Choroid plexus epithelial cell (primary cell): Measurements from ENCODE around the gene SYNGR4.
A peak's percentile ranks its signal among the peaks of the same experiment; 100 is the strongest.
"Not testable (repeated sequence)": the region's sequence is repeated elsewhere in the genome, so short reads cannot be mapped to it uniquely, and the experiment has no call there.

Experiments
- DNase-seq: peaks from one replicate; pipeline ENCODE4 v3.0.0-alpha.2; 2010; ENCODE audit warnings: low read depth
- H3K4me3 ChIP-seq: 2 replicates; pipeline ENCODE4 v1.5.1; 2011; ENCODE audit warnings: low read depth, mild to moderate bottlenecking, control low read depth, low read length, moderate library complexity
- TF ChIP-seq, protein P1 (sequence below): conservative IDR thresholded peaks from 2 replicates; pipeline ENCODE4 v1.5.1; 2011; ENCODE audit warnings: low read depth, mild to moderate bottlenecking, control low read depth, inconsistent platforms, low read length, moderate library complexity

SYNGR4 gene, protein sequence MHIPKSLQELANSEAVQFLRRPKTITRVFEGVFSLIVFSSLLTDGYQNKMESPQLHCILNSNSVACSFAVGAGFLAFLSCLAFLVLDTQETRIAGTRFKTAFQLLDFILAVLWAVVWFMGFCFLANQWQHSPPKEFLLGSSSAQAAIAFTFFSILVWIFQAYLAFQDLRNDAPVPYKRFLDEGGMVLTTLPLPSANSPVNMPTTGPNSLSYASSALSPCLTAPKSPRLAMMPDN

DNA sequence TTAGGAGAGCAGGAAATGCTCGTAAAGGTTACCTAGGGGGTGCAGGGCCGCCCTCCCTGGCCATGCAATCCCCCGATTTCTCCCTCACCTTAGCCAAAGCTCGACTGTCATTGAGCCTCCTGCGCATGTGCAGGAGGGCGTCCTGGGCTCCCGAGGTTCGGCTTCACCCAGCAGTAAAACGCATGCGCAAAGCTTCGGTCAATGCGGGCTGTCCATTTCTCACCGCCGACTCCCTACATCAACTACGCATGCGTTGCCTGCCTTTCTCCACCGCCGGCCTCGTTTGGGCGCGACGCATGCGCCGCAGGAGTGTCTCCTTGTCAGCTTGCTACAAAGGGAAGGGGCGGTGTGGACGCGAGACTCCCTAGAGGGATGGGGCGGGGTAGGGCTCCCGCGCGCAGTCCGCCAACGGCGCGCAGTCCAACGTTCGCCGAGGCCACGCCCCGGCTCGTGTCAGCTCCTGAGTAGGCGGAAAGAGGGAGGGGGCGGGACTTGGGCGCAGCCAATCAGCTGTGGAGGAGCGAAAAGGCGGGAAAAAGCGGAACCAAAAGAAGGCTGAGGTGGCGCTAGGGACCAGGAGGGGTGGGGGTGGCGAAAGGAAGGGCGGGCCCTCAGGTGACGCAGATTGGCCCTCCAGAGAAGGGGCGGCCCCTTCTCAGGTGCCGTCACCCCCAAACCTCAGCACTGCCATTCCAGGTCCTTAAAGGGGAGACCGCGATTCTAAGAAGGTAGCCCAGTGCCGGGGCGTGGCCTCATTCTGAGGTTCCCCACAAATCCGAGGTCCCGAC lies at the start of gene SYNGR4, which contains the start of gene TMEM143:
Gene SYNGR4, plus strand, starts transcription at position 558 of the 788 bp plus-strand sequence. CDS start 1,476 bp downstream, outside the sequence.
Gene TMEM143, minus strand, starts transcription at position 131 of the 788 bp plus-strand sequence. Its CDS starts 20 bp downstream, at position 111.
- TF ChIP-seq, protein P1, sequence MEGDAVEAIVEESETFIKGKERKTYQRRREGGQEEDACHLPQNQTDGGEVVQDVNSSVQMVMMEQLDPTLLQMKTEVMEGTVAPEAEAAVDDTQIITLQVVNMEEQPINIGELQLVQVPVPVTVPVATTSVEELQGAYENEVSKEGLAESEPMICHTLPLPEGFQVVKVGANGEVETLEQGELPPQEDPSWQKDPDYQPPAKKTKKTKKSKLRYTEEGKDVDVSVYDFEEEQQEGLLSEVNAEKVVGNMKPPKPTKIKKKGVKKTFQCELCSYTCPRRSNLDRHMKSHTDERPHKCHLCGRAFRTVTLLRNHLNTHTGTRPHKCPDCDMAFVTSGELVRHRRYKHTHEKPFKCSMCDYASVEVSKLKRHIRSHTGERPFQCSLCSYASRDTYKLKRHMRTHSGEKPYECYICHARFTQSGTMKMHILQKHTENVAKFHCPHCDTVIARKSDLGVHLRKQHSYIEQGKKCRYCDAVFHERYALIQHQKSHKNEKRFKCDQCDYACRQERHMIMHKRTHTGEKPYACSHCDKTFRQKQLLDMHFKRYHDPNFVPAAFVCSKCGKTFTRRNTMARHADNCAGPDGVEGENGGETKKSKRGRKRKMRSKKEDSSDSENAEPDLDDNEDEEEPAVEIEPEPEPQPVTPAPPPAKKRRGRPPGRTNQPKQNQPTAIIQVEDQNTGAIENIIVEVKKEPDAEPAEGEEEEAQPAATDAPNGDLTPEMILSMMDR: no peak
- peak within 1 kb of the TSS; percentile 66 for H3K4me3 ChIP-seq
- DNase-seq: peak; percentile 100

DNA sequence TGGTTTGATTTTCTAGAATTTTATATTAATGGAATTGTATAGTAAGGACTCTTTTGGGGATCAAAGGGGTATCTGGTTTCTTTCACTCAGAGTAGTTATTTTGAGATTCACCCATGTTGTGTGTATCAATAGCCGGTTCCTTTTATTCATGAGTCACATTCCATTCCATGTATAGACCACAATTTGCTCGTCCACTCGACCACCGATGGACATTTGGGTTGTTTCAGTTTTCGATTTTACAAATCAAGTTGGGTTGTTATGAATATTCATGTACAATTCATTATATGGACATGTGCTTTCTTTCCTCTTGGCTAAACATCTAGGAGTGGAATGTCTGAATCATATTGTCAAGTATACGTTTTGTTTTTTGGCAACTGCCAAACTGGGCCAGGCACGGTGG lies 48.5 kb upstream of the SYNGR4 start:
- TF ChIP-seq, protein P1: no peak

DNA sequence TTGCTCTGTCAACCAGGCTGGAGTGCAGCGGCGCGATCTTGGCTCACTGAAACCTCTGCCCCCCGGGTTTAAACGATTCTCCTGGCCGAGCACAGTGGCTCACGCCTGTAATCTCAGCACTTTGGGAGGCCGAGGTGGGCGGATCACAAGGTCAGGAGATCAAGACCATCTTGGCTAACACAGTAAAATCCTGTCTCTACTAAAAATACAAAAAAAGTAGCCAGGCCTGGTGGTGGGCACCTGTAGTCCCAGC lies 46.5 kb upstream of the SYNGR4 start:
- DNase-seq, H3K4me3 ChIP-seq: not testable (repeated sequence)

More for the DNA sequence above, 48.5 kb upstream of the SYNGR4 start:
- DNase-seq: no peak
- no peak overlapping the region for H3K4me3 ChIP-seq

DNA sequence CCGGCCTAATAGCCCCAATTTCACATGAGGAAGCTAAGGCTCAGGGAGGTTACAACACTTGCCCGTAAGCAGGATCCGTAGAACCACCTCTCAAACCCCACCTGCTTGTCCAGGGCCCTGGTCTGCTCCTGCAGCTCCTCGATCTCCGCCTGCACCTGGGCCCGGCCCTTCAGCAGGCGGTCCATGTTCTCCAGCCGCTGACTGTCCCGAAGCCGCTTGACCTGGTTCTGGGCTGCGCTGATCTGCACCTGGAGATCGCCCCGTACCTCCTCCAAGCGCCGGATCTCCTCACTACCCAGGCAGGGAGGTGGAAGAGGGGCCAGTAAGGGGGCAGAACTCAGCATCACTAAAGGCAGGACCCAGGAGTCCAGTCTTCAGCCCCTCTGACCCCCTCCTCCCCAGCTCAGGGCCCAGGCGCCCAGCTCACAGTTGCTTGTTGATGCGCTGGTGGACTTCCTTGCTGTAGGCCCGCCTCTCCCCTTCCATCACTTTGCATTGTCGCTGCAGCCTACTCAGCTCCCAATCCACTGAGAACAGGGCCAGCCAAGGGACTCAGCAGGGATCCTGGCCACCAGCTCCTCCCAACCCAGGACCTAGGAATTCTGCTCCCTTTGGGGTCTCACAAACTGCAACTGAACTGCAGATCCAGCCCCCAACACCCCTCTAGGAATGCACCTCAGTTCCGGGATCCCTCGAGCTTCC lies 45.7 kb upstream of the SYNGR4 start:
- DNase-seq: no peak
- TF ChIP-seq, protein P1: no peak
- H3K4me3 ChIP-seq: no peak overlapping the region

DNA sequence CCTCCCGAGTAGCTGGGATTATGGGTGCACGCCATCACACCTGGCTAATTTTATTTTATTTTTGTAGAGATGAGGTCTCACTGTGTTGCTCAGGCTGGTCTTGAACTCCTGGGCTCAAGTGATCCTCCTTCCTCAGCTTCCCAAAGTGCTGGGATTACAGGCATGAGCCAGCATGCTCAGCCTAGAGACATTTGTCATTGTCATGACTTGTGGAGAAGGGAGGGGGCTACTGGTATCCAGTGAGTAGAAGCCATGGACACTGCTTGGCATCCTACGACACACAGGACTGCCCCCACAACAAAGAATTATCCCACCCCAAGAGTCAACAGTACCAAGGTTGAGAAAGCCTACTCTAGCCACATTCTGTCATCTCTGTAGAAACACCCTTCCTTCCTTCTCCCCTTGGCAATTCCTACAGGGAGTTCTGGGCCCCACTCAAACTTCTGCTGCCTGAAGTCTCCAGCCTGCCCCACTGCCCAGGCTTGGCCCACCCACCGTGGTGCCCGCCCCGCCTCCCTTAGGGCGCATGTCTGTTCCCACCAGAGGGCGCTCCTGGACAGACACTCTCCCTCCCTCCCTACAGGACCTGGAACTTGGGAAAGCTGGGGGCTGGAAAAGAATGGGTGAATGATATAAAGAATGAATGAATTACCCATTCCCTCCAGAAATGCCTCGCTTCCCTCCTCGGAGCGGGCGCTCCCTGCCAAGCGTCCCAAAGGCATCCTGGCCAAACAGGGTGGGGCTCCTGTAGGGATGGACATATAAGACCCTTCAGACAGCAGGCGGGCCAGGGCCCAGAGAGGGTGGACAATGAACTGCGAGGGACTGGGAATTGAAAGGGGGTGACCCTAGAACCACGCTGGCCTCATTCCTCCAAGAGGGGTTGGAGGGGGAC lies 44.3 kb upstream of the SYNGR4 start:
- no peak overlapping the region for H3K4me3 ChIP-seq
- DNase-seq: peak; percentile 85

DNA sequence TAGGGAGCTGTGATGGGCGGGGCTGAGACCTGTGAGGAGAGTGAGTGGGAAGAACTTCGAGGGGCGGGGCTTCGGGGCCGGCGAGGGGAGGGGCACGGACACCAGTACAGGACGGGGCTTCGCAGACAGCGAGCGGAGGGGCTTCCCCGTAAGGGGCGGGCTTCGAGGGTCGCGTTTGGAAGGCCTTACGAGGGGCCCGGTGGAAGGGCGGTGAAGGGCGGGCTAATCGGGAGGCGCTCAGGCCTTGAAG lies 42.9 kb upstream of the SYNGR4 start:
- TF ChIP-seq, protein P1: no peak
- DNase-seq: peak; percentile 97
- peak overlapping the region; percentile 56 for H3K4me3 ChIP-seq

More for the DNA sequence above, 44.3 kb upstream of the SYNGR4 start:
- TF ChIP-seq, protein P1: peak; percentile 89
